Activated CD8-positive, alpha-beta memory T cell treated with anti-CD3 and anti-CD28 coated beads for 36 hours (primary cell): ENCODE results near the gene PRKCSH. TPM values are rescaled to one million over a fixed set of nuclear protein-coding genes. Genes with fewer than 3 reads are reported as not detected.
"Not testable (repeated sequence)": the region's sequence is repeated elsewhere in the genome, so short reads cannot be mapped to it uniquely, and the experiment has no call there.

Experiments
- CTCF ChIA-PET: fragments of 350-600 bp; sonication (Branson Sonifier 250); formaldehyde crosslinking; loops from one replicate; lab custom pipeline; 2021; ENCODE audit warnings: antibody characterized with exemption; lab: Charles Lee
- POLR2A ChIA-PET: fragments of 350-600 bp; sonication (Branson Sonifier 250); formaldehyde crosslinking; loops from one replicate; lab custom pipeline; 2021; ENCODE audit warnings: antibody characterized with exemption; lab: Charles Lee
- total RNA-seq, 2 experiments: library from RNA; stranded (reverse); gene quantifications; one replicate each; pipeline ENCODE4 v1.2.3, GENCODE V29; 2021

The PRKCSH gene
- total RNA-seq, 2 experiments from 2014 or later, result 254 to 256 TPM

DNA sequence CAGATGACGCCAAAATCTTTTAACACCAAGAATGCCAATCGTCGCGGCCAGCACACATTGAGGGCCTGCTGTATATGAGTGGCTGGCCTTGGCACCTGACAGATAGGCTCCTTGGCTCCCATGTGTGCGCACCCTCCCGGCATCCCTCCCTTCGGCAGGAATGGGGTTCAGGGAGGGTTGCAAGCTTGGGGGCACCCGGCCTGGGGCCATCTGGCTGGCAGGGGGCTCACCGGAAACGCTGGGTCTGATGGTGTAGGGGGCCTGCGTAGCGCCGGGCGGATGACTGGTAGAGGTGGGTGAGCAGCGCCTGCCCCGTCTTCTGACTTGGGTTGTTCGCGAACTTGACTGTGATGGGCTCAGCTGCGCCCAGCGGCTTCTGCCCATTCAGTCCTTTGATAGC lies 22.4 kb downstream of the PRKCSH start:
- POLR2A ChIA-PET, result no interaction called here
- CTCF ChIA-PET, result no interaction called here

DNA sequence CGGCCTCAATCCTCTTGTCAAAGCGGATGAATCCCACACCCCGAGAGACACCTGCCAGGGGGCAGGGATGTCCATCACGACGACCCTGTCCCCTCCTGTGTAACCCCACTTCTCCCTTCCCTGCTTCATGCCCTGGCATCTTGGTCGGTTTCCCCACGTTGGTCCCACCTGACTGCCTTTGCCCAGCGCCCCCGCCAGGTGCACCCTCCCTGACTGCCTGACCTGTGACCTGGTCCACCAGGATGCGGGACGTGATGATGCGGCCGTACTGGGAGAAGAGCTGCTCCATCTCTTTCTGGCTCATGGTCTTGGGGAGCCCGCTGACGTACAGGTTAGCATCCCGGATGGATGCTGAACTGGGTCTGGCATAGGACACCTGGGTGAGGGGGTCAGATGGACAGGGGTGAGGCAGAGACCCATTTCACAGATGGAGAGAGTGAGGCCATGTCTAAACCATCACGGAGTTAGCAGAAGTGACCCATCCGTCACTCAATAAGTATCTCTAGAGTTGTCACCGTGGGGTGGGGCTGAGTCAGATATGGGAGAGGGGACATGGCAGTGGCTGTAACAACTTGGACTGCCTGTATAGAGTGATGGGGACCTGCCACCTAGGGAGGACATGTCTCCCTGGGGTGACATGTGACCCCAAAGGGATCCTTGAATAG lies 22.9 kb downstream of the PRKCSH start:
- ChIA-PET CTCF (interaction anchor here (0.7 kb wide), 1 partner anchor 38 kb away, joined by 3 read pairs; no protein-coding TSS in a partner anchor), POLR2A (no interaction called here)

DNA sequence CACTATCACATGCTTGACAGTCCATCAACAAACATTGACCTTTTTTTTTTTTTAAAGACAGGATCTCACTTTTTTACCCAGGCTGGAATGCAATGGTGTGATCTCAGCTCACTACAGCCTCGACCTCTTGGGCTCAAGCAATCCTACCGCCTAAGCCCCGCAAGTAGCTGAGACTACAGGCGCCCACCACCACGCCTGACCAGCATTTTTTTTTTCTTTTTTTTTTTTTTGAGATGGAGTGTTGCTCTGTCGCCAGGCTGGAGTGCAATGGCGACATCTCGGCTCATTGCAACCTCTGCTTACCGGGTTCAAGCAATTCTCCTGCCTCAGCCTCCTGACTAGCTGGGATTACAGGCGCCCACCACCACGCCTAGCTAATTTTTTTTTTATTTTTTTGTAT lies 23.5 kb downstream of the PRKCSH start:
- CTCF ChIA-PET, result interaction anchor here (0.7 kb wide), 1 partner anchor 37 kb away, joined by 3 read pairs; no protein-coding TSS in a partner anchor
- POLR2A ChIA-PET, result not testable (repeated sequence)

DNA sequence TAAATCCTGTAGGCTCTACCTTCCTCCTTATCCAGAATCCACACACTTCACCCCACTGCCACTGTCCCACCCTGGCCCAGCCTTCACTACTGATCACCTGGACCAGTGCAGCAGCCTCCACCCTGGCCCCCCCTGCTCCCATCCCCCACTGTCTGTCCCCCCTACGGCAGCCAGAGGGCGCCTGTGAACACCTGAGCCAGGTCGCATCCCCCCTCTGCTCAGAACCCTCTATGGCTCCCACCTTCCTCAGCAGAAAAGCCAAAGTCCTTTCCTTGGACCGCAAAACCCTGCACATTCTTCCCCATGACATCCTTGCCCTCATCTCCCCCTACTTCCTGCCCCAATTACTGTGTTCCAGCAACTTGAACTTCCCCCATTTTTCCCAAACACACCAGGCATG lies 24.8 kb downstream of the PRKCSH start:
- CTCF ChIA-PET, result no interaction called here
- POLR2A ChIA-PET, result no interaction called here

DNA sequence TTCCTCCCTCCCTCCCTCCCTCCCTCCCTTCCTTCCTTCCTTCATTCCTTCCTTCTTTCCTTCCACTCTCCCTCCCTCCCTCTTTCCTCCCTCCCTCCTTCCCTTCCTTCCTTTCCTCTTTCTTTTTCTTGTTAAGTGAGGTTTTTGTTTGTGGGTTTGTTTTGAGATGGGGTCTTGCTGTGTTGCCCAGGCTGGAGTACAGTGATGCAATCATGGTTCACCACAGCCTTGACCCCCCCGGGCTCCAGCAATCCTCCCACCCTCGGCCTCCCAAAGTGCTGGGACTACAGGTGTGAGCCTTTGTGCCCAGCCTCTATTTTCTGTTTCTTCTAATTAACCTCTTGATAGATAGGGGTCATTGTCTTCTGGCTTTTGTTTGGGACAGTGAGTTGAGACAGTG lies 26.0 kb downstream of the PRKCSH start:
- ChIA-PET CTCF (no interaction called here), POLR2A (interaction anchor here (0.7 kb wide), 1 partner anchor 191 kb away, joined by 8 read pairs; no protein-coding TSS in a partner anchor)

DNA sequence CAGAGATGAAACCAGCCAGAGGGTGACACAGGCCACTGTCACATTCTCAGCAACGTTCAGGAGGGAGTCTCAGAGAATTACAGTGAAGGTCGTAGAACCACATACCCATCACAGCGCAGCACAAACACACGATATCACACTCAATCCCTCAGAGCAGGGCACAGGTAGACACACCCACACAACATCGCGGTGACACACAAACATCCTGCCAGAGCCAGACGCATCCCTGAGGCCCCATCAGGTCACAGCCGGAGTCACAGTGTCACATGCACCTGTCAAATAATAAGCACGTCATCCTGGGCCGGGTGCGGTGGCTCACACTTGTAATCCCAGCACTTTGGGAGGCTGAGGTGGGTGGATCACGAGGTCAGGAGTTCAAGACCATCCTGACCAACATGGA lies 28.0 kb downstream of the PRKCSH start:
- CTCF ChIA-PET, result interaction anchor here (0.7 kb wide), 2 partner anchors 41 to 125 kb away, joined by 3 read pairs; no protein-coding TSS in a partner anchor
- POLR2A ChIA-PET, result no interaction called here

DNA sequence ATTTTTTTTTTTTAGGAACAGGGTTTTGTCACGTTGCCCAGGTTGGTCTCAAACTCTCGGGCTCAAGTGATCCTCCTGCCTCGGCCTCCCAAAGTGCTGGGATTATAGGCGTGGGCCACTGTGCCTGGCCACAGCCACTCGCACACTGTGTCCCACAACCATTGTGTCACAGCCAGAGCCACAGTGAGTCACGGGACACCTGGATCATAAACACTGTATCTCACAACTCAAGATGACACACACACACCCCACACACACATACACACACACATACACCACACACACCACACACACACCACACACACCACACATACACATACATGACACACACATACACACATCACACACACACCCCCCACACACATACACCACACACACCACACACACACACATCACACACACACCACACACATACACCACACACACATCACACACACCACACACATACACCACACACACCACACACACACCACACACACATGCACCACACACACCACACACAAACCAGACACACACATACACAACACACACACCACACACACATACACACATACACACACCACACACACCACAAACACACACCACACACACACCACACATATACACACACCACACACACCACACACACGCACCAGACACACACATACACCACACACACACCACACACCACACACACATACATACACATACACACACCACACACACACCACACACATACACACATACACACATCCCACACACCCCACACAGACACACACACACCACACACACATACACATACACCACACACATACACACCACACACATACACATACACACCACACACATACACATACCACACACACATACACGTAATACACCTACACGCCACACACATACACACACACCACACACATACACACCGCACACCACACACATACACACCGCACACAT lies 29.2 kb downstream of the PRKCSH start:
- CTCF ChIA-PET, result interaction anchor here (0.6 to 0.7 kb wide), 2 partner anchors 17 to 260 kb away, joined by 3 to 4 read pairs; no protein-coding TSS in a partner anchor

DNA sequence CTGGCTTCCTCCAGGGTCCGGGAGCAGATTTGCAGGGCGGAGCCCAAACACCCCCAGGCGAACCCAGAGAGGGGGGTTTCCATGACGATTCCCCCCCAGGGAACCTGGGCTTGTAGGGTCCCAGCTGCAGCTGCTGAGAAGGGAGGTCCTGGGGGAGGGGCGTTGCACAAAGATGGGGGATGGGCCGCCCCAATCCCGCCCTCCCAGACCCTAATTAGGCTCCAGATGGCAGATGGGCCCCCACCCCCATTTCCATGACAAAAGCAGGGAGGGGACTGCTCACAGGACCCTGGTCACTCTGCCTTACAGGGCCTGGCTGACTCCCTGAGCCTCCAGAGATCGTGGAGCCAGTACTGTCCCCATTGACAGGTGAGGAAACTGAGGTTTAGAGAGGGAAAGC lies 30.2 kb downstream of the PRKCSH start:
- POLR2A ChIA-PET, result no interaction called here
- CTCF ChIA-PET, result no interaction called here

More for the DNA sequence above, 29.2 kb downstream of the PRKCSH start:
- POLR2A ChIA-PET, result no interaction called here

DNA sequence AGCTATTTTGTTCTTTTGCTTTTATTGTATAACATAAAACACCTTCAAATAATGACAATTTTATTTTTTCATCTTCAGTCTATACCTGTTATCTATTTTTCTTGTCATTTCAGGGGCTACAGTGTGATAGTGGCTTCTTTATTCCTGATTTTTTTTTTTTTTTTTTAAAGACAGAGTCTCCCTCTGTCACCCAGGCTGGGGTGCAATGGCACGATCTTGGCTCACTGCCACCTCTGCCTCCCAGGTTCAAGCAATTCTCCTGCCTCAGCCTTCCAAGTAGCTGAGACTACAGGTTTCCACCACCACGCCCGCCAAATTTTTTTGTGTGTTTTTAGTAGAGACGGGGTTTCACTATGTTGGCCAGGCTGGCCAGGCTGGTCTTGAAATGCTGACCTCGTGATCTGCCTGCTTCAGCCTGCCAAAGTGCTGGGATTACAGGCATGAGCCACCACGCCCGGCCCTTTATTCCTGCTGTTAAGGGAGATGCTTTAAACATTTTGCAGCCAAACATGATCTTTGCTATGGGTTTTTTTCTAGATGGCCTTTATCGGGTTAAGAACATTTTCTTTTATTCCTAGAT lies 32.9 kb downstream of the PRKCSH start:
- CTCF ChIA-PET, result interaction anchor here (1.9 kb wide), 1 partner anchor 14 kb away, joined by 7 read pairs; no protein-coding TSS in a partner anchor
- POLR2A ChIA-PET, result not testable (repeated sequence)

DNA sequence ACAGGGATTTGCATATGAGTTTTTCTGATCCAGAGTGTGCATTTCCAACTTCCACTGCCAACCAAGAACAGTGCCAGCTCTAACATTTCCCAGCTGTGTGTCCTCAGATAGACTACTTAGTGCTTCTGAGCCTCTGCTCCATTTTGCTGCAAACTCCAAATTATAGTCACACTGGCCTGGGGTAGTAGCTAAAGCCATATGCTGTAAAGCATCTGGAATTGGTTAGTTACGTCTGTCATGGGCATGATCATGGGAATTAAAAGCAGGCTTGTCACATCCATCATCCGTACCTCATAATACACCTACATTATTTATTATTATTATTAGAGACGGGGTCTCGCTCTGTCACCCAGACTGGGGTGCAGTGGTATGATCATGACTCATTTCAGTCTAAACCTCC lies 38.3 kb downstream of the PRKCSH start:
- ChIA-PET POLR2A (no interaction called here), CTCF (interaction anchor here (1.7 kb wide), 1 partner anchor 9 kb away, joined by 4 read pairs; no protein-coding TSS in a partner anchor)

DNA sequence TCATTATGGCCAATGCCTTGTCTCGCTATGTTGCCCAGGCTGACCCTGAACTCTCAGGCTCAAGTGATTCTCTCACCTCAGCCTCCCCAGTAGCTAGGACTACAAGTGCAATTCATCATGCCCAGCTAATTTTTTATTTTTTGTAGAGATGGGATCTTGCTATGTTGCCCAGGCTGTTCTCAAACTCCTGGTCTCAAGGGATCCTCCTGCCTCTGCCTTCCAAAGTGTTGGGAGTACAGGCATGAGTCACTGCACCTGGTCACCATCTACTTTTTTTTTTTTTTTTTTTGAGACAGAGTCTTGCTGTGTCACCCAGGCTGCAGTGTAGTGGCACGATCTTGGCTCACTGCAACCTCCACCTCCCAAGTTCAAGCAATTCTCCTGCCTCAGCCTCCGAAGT lies 39.9 kb downstream of the PRKCSH start:
- POLR2A ChIA-PET, CTCF ChIA-PET: not testable (repeated sequence)

DNA sequence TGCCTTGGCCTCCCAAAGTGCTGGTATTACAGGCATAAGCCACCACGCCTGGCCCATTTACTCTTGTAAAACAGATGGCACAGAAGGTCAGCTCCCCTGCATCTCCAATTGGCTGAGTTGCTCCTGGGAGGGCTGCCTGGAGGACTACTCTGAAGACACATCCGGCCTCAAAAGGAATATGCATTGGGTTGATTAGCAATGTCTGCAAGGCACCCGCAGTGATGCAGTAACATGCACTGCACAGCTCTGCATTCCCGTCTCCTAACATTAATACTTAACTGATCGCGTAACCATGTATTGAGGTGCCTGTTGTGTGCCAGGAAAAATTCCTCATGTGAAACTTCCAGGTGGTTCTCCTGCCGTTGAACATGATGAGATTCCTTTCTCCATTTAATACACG lies 40.4 kb downstream of the PRKCSH start:
- CTCF ChIA-PET, result no interaction called here

DNA sequence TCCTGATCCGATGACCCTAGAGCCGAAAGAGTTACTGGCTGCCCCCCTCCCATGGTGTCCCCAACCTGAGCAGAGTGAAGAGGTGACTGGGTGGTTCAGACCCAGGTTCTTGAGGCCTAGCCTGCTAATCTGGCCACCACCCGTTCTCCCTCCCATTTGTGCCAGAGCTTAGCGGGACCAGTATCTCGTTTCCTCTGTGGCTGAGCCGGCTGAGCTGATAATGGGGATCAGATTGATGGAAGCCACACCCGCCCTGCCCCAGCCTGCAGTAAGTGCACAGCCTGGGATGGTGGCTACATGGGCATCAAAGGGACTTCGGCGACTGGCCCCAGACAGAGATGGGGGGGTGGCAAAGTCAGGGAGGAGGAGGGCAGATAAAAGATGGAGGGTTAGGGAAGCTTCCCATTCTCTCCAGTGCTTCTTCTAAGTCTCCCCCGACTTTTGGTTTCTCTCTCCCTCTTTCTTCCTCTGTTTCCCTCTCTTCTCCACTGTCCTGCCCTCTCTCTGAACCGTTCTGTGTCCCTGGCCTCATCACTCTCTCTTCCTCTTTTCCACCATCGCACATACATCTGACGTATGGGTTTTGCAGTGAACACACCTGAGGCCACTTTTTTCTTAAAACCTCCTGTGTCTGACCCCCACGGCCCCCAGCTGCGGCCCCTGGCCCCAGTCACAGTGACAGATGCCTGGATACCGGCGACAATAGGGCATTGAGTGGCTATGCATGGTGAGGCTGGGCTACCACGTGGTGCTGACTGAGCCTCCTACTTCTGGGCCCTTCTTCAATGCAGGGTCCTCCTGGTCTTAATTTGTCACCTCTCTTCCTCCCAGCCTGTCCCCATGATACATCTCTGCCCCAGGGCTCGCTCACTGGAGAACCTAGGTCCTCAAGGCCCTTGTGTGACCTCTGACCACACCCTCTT lies 43.0 kb downstream of the PRKCSH start:
- ChIA-PET POLR2A (interaction anchor here (0.5 kb wide), 1 partner anchor 28 kb away, joined by 10 read pairs; the partner anchor contains the start of gene ZNF653), CTCF (interaction anchor here (0.7 kb wide), 2 partner anchors 11 to 151 kb away, joined by 3 to 5 read pairs; no protein-coding TSS in a partner anchor)

More for the DNA sequence above, 40.4 kb downstream of the PRKCSH start:
- POLR2A ChIA-PET, result no interaction called here

DNA sequence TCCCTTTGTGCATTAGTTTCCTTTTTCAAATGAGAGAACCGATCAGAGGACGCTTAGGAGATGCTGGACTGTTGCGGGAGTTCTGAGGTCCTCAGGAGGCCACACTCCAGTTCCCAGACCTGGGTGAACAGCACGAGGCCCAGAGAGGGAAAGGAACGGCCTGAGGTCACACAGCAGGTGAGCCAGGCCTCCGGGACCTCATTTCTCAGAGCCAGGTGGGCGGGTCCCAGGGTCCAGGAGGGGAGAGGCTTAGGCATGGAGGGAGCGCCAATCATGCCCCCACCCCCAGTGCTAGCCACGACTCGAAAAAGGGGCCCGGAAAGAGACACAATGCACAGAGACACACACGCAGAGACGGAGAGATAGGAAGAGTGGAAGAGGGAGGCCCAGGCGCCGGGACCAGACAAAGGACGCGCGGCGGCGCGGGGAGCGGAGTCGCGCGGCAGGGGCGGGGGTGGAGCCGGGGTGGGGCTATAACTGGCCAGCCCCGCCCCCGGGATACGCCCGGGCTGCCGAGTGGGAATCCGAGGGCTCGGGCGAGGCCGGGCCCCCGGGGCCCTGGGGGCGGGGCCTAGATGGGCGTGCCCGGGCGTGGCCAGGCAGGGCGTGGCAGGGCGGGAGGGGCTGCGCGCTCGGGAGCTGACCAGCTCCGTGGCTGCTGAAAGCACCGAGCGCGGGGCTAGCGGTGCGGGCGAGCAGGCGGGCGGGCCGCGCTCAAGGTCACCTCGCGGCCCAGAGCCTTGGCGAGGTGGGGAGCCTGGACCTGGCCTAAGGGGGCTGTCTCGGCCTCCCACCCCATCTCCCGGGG lies 43.9 kb downstream of the PRKCSH start:
- ChIA-PET CTCF (no interaction called here), POLR2A (no interaction called here)

DNA sequence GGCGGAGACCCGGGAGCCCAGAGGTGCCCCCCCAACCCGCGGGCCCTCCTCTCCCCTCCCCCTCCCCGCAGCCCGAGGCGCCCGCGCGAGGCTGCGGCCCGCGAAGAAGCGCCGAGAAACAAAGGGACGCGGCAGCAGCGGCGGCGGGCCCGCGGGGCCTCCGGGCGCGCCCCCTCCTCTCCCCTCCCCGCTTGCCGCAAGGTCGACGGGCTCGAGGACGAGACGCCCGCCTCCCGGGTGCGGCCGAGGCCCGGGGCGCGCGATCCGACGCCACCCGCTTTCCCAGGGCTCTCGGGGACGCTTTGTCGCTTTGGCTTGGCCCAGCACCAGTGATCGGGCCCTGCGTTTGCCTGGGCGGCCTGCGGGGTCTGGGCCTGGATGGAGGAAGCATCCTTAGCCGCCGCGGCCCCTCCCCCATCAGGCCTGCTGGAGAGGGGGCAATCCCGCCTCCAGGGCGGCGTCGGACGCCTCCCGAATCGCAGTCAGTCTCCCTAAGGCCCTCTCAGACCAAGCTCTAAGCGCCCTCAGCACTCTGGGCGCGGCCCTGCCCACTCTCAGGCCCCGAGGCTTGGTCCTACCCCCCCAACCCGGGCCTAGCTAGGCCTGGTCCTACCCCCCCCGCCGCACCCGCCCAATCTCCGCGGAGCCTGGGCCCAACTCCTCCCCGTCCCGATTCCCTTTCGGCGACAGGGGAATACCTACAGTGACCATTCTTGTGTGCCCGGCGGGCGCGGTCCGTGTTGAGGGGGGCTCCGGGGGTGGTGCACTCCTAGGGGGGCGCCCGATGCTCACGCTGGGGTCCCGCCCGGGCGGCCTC lies 44.7 kb downstream of the PRKCSH start:
- CTCF ChIA-PET, result no interaction called here
- POLR2A ChIA-PET, result no interaction called here

DNA sequence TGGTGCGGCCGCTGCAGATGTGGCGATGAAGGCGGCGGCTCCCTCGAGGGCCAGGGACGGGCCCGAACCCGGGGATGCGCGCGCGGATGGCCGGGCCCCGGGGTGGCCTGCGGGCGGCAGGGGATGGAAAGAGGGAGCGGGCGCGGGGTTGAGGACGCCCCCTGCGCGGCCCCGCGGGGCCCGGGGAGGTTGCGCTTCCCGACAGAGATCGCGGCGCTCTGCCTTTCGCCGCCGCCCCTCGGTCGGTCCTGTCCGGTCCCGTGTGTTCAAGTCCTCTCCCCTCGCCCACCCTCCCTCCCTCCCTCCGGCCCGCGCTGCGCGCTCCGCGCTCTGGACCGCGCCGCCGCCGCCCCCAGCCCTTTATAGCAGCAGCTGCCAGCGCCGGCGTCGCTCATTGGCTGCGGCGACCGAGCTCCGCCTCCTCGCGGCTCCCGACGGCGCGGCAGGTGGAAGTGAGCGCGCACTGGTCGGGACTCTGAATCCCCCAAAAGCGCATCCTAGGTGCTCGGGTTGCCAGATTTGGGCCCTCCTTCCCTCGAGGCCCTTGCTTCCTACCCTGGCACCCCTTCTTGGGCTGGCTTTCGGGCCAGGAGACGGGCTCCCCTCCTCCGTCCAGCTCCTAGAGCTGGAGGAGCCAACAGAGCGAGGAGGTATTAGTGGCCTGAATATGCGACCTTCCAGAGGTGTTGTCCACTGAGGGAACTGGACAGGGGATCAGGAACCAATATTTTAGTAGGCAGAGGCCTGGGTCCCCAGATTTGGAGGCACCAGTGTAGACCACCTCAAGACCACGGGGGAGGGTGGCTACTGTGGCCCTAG lies 45.5 kb downstream of the PRKCSH start, which contains the start of gene ELAVL3:
Gene ELAVL3 (minus strand): TSS at position 332 of the 819 bp plus-strand sequence. CDS start 438 bp downstream, outside the sequence.
- ChIA-PET POLR2A (interaction anchor here (0.5 kb wide), 1 partner anchor 186 kb away, joined by 6 read pairs; no protein-coding TSS in a partner anchor), CTCF (interaction anchor here (1.6 kb wide), 1 partner anchor 57 kb away, joined by 3 read pairs; no protein-coding TSS in a partner anchor)
